ENCODE results near the gene PAK4. TPM values are rescaled to one million over a fixed set of nuclear protein-coding genes. Genes with fewer than 3 reads are reported as not detected.
"Not testable (repeated sequence)": the region's sequence is repeated elsewhere in the genome, so short reads cannot be mapped to it uniquely, and the experiment has no call there.

PAK4 gene
- polyA plus RNA-seq, 2 donors, result 39.8 to 43.1 TPM

GRCh38 chr19:39085392-39085791, 40.2 kb upstream of the PAK4 start:
- no peaks in the 10 kb centered on the region for H3K9me3 ChIP-seq (ENCODE audit: control insufficient read depth in 2 of 2, insufficient read depth in 1 of 2, low read depth in 1 of 2, low read length in 1 of 2)
- no peak overlapping the region for H3K4me3 ChIP-seq (ENCODE audit: low read depth in 1 of 2, low read length in 2 of 2)
- H3K4me1 ChIP-seq (ENCODE audit: control insufficient read depth in 2 of 2, insufficient read depth in 2 of 2, low read length in 1 of 2), result peaks cover 0 to 8% of the 10 kb centered on the region in 2 donors
- H3K27ac ChIP-seq (ENCODE audit: low read depth in 2 of 2, low read length in 1 of 2), result no peak overlapping the region
- H3K36me3 ChIP-seq (ENCODE audit: control insufficient read depth in 2 of 2, insufficient read depth in 2 of 2, low read length in 1 of 2), result no peaks in the 10 kb centered on the region
- WGBS, 2 donors, result 79 to 86% methylated on average over 8 of the region's 8 CpGs
- no peaks in the 10 kb centered on the region for H3K27me3 ChIP-seq (ENCODE audit: control insufficient read depth in 1 of 2, insufficient read depth in 2 of 2, low read length in 2 of 2)

GRCh38 chr19:39086386-39086785, 39.2 kb upstream of the PAK4 start:
- no peak overlapping the region for H3K27ac ChIP-seq (ENCODE audit: low read depth in 2 of 2, low read length in 1 of 2)
- WGBS, 2 donors, result 58 to 59% methylated on average over 4 of the region's 4 CpGs
- no peaks in the 10 kb centered on the region for H3K27me3 ChIP-seq (ENCODE audit: control insufficient read depth in 1 of 2, insufficient read depth in 2 of 2, low read length in 2 of 2)
- no peaks in the 10 kb centered on the region for H3K36me3 ChIP-seq (ENCODE audit: control insufficient read depth in 2 of 2, insufficient read depth in 2 of 2, low read length in 1 of 2)
- H3K4me3 ChIP-seq (ENCODE audit: low read depth in 1 of 2, low read length in 2 of 2), result no peak overlapping the region
- peaks cover 0 to 8% of the 10 kb centered on the region in 2 donors for H3K4me1 ChIP-seq (ENCODE audit: control insufficient read depth in 2 of 2, insufficient read depth in 2 of 2, low read length in 1 of 2)
- no peaks in the 10 kb centered on the region for H3K9me3 ChIP-seq (ENCODE audit: control insufficient read depth in 2 of 2, insufficient read depth in 1 of 2, low read depth in 1 of 2, low read length in 1 of 2)

DNA sequence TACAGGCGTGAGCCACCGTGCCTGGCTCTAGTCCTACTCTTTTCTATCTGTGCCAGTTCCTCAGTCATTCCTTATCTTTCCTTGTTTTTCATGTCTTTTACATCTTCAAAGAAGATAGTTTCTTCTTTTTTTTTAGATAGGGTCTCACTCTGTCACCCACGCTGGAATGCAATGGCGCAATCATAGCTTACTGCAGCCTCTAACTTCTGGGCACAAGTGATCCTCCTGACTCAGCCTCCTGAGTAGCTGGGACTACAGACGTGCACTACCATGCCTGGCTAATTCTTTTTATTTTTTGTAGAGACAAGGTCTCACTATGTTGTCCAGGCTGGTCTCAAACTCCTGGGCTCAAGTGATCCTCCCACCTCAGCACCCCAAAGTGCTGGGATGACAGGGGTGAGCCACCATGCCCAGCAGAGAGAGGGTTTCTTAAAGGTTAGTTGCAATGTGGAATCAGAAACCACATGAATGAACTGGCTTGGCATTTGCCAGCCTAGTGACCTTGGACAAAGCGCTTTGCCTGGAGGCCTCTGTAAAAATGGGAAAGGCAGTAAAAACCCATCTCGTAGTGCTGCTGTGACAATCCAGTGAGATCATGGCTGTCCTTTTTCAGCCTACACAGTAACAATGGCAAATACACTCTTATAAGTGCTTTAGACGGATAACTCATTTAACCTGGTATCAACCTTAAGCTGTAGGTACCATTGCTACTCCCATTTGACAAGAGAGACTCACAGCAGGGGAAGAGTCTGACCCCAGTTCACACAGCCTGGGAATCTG, 37.5 kb upstream of the PAK4 start:
- H3K4me3 ChIP-seq (ENCODE audit: low read depth in 1 of 2, low read length in 2 of 2), result no peak overlapping the region
- no peaks in the 10 kb centered on the region for H3K36me3 ChIP-seq (ENCODE audit: control insufficient read depth in 2 of 2, insufficient read depth in 2 of 2, low read length in 1 of 2)
- peaks cover 0 to 8% of the 10 kb centered on the region in 2 donors for H3K4me1 ChIP-seq (ENCODE audit: control insufficient read depth in 2 of 2, insufficient read depth in 2 of 2, low read length in 1 of 2)
- H3K27ac ChIP-seq (ENCODE audit: low read depth in 2 of 2, low read length in 1 of 2), result no peak overlapping the region
- 80 to 89% methylated on average over 8 of the region's 8 CpGs for WGBS, 2 donors
- no peaks in the 10 kb centered on the region for H3K9me3 ChIP-seq (ENCODE audit: control insufficient read depth in 2 of 2, insufficient read depth in 1 of 2, low read depth in 1 of 2, low read length in 1 of 2)
- no peaks in the 10 kb centered on the region for H3K27me3 ChIP-seq (ENCODE audit: control insufficient read depth in 1 of 2, insufficient read depth in 2 of 2, low read length in 2 of 2)

GRCh38 chr19:39090016-39090415, 35.6 kb upstream of the PAK4 start:
- 80 to 84% methylated on average over 8 of the region's 8 CpGs for WGBS, 2 donors
- not testable (repeated sequence) for H3K27ac ChIP-seq (ENCODE audit: low read depth in 2 of 2, low read length in 1 of 2); H3K4me3 ChIP-seq (ENCODE audit: low read depth in 1 of 2, low read length in 2 of 2); H3K36me3 ChIP-seq (ENCODE audit: control insufficient read depth in 2 of 2, insufficient read depth in 2 of 2, low read length in 1 of 2); H3K9me3 ChIP-seq (ENCODE audit: control insufficient read depth in 2 of 2, insufficient read depth in 1 of 2, low read depth in 1 of 2, low read length in 1 of 2); H3K27me3 ChIP-seq (ENCODE audit: control insufficient read depth in 1 of 2, insufficient read depth in 2 of 2, low read length in 2 of 2); H3K4me1 ChIP-seq (ENCODE audit: control insufficient read depth in 2 of 2, insufficient read depth in 2 of 2, low read length in 1 of 2)

- Histone ChIP-seq H3K27me3 (ENCODE audit: control insufficient read depth in 1 of 2, insufficient read depth in 2 of 2, low read length in 2 of 2) (no peaks in the 10 kb centered on the region), H3K4me1 (ENCODE audit: control insufficient read depth in 2 of 2, insufficient read depth in 2 of 2, low read length in 1 of 2) (no peaks in the 10 kb centered on the region), H3K4me3 (ENCODE audit: low read depth in 1 of 2, low read length in 2 of 2) (no peak overlapping the region), H3K9me3 (ENCODE audit: control insufficient read depth in 2 of 2, insufficient read depth in 1 of 2, low read depth in 1 of 2, low read length in 1 of 2) (no peaks in the 10 kb centered on the region), H3K27ac (ENCODE audit: low read depth in 2 of 2, low read length in 1 of 2) (no peak overlapping the region), H3K36me3 (ENCODE audit: control insufficient read depth in 2 of 2, insufficient read depth in 2 of 2, low read length in 1 of 2) (no peaks in the 10 kb centered on the region)
- WGBS, 2 donors, result 87 to 90% methylated on average over 4 of the region's 4 CpGs
These were observed 34.7 kb upstream of the PAK4 start for GRCh38 chr19:39090881-39091280.

DNA sequence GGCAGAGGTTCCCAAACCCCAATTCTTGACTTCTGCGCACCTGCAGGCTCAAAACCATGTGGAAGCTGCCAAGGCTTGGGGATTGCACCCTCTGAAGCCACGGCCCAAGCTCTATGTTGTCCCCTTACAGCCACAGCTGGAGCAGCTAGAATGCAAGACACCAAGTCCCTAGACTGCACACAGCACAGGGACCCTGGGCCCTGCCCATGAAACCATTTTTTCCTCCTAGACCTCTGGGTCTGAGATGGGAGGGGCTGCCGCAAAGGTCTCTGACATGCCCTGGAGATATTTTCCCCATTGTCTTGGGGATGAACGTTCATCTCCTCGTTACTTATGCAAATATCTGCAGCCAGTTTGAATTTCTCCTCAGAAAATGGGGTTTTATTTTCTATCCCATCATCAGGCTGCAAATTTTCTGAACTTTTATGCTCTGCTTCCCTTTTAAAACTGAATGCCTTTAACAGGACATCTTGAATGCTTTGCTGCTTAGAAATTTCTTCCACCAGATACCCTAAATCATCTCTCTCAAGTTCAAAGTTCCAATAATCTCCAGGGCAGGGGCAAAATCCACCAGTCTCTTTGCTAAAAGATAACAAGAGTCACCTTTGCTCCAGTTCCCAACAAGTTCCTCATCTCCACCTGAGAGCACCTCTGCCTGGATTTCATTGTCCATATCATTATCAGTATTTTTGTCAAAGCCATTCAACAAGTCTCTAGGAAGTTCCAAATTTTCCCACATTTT, 29.6 kb upstream of the PAK4 start:
- not testable (repeated sequence) for H3K27me3 ChIP-seq (ENCODE audit: control insufficient read depth in 1 of 2, insufficient read depth in 2 of 2, low read length in 2 of 2)
- 75 to 84% methylated on average over 5 of the region's 5 CpGs for WGBS, 2 donors

GRCh38 chr19:39097299-39097698, 28.3 kb upstream of the PAK4 start:
- 62 to 92% methylated on average over 5 of the region's 5 CpGs for WGBS, 2 donors
- Histone ChIP-seq H3K36me3 (ENCODE audit: control insufficient read depth in 2 of 2, insufficient read depth in 2 of 2, low read length in 1 of 2) (no peaks in the 10 kb centered on the region), H3K27ac (ENCODE audit: low read depth in 2 of 2, low read length in 1 of 2) (no peak overlapping the region), H3K4me3 (ENCODE audit: low read depth in 1 of 2, low read length in 2 of 2) (no peak overlapping the region), H3K9me3 (ENCODE audit: control insufficient read depth in 2 of 2, insufficient read depth in 1 of 2, low read depth in 1 of 2, low read length in 1 of 2) (no peaks in the 10 kb centered on the region), H3K27me3 (ENCODE audit: control insufficient read depth in 1 of 2, insufficient read depth in 2 of 2, low read length in 2 of 2) (peaks cover 0 to 5% of the 10 kb centered on the region in 2 donors), H3K4me1 (ENCODE audit: control insufficient read depth in 2 of 2, insufficient read depth in 2 of 2, low read length in 1 of 2) (no peaks in the 10 kb centered on the region)

More for the DNA sequence above, 29.6 kb upstream of the PAK4 start:
- H3K9me3 ChIP-seq (ENCODE audit: control insufficient read depth in 2 of 2, insufficient read depth in 1 of 2, low read depth in 1 of 2, low read length in 1 of 2); H3K4me3 ChIP-seq (ENCODE audit: low read depth in 1 of 2, low read length in 2 of 2); H3K4me1 ChIP-seq (ENCODE audit: control insufficient read depth in 2 of 2, insufficient read depth in 2 of 2, low read length in 1 of 2); H3K36me3 ChIP-seq (ENCODE audit: control insufficient read depth in 2 of 2, insufficient read depth in 2 of 2, low read length in 1 of 2); H3K27ac ChIP-seq (ENCODE audit: low read depth in 2 of 2, low read length in 1 of 2): not testable (repeated sequence)

GRCh38 chr19:39097721-39098120, 27.9 kb upstream of the PAK4 start:
- Histone ChIP-seq H3K9me3 (ENCODE audit: control insufficient read depth in 2 of 2, insufficient read depth in 1 of 2, low read depth in 1 of 2, low read length in 1 of 2) (no peaks in the 10 kb centered on the region), H3K27ac (ENCODE audit: low read depth in 2 of 2, low read length in 1 of 2) (no peak overlapping the region)

GRCh38 chr19:39098365-39099269, 27.0 kb upstream of the PAK4 start:
- Histone ChIP-seq H3K27ac (ENCODE audit: low read depth in 2 of 2, low read length in 1 of 2) (no peak overlapping the region), H3K4me1 (ENCODE audit: control insufficient read depth in 2 of 2, insufficient read depth in 2 of 2, low read length in 1 of 2) (no peaks in the 10 kb centered on the region), H3K27me3 (ENCODE audit: control insufficient read depth in 1 of 2, insufficient read depth in 2 of 2, low read length in 2 of 2) (peaks cover 0 to 5% of the 10 kb centered on the region in 2 donors), H3K36me3 (ENCODE audit: control insufficient read depth in 2 of 2, insufficient read depth in 2 of 2, low read length in 1 of 2) (no peaks in the 10 kb centered on the region), H3K4me3 (ENCODE audit: low read depth in 1 of 2, low read length in 2 of 2) (no peak overlapping the region), H3K9me3 (ENCODE audit: control insufficient read depth in 2 of 2, insufficient read depth in 1 of 2, low read depth in 1 of 2, low read length in 1 of 2) (no peaks in the 10 kb centered on the region)
- 21% methylated on average over 50 to 53 of the region's 53 CpGs for WGBS, 2 donors

More at GRCh38 chr19:39097721-39098120, 27.9 kb upstream of the PAK4 start:
- Histone ChIP-seq H3K36me3 (ENCODE audit: control insufficient read depth in 2 of 2, insufficient read depth in 2 of 2, low read length in 1 of 2) (no peaks in the 10 kb centered on the region), H3K4me3 (ENCODE audit: low read depth in 1 of 2, low read length in 2 of 2) (no peak overlapping the region), H3K27me3 (ENCODE audit: control insufficient read depth in 1 of 2, insufficient read depth in 2 of 2, low read length in 2 of 2) (peaks cover 0 to 5% of the 10 kb centered on the region in 2 donors), H3K4me1 (ENCODE audit: control insufficient read depth in 2 of 2, insufficient read depth in 2 of 2, low read length in 1 of 2) (no peaks in the 10 kb centered on the region)
- 61 to 78% methylated on average over 2 of the region's 2 CpGs for WGBS, 2 donors
